GM12878 (cell line): ENCODE measurements around the gene PTK7.

Experiments used
- BRCA1 ChIP-seq: IDR thresholded peaks from 2 replicates; pipeline ENCODE4 v1.6.1; 2011; ENCODE audit warnings: low read depth, low read length, improper control_type of control experiment
- CTCF ChIP-seq, 3 experiments: IDR thresholded peaks in 2 of 3; conservative IDR thresholded peaks in 1 of 3; 2 replicates each; pipeline ENCODE4 v1.5.1; 2011; ENCODE audit warnings: low read depth in 3 of 3, low read length in 3 of 3, mild to moderate bottlenecking in 3 of 3, control low read depth in 2 of 3, moderate library complexity in 2 of 3, inconsistent platforms in 1 of 3, mixed read lengths in 1 of 3; ENCODE audit not compliant: control insufficient read depth in 2 of 3, insufficient read depth in 1 of 3; ENCODE audit errors: extremely low read depth in 1 of 3
- KDM1A ChIP-seq: fragments of 200-600 bp; sonication (generic); IDR thresholded peaks from 2 replicates; pipeline ENCODE4 v1.6.1; 2016; ENCODE audit warnings: borderline replicate concordance
- POLR2AphosphoS5 ChIP-seq: IDR thresholded peaks from 2 replicates; pipeline ENCODE4 v1.6.1; 2011; ENCODE audit warnings: mild to moderate bottlenecking, low read length, inconsistent platforms

- TF ChIP-seq KDM1A (no peak), CTCF (IDR thresholded peaks at IDR 0.05 in 2 of 3, conservative IDR thresholded peaks at IDR 0.05 in 1 of 3; ENCODE audit: control insufficient read depth in 2 of 3, extremely low read depth in 1 of 3, insufficient read depth in 1 of 3, low read depth in 3 of 3, low read length in 3 of 3) (no peak), BRCA1 (no peak), POLR2AphosphoS5 (no peak)
Measured at GRCh38 chr6:43081043-43081442, 4.9 kb downstream of the PTK7 start.
